Measurements from ENCODE around the gene OSBPL3. TPM values are rescaled to one million over a fixed set of nuclear protein-coding genes. Genes with fewer than 3 reads are reported as not detected.

OSBPL3 gene
- polyA plus RNA-seq, 1 of the 3 experiments (the other 2 are of a cell fraction): 23.2 TPM

DNA sequence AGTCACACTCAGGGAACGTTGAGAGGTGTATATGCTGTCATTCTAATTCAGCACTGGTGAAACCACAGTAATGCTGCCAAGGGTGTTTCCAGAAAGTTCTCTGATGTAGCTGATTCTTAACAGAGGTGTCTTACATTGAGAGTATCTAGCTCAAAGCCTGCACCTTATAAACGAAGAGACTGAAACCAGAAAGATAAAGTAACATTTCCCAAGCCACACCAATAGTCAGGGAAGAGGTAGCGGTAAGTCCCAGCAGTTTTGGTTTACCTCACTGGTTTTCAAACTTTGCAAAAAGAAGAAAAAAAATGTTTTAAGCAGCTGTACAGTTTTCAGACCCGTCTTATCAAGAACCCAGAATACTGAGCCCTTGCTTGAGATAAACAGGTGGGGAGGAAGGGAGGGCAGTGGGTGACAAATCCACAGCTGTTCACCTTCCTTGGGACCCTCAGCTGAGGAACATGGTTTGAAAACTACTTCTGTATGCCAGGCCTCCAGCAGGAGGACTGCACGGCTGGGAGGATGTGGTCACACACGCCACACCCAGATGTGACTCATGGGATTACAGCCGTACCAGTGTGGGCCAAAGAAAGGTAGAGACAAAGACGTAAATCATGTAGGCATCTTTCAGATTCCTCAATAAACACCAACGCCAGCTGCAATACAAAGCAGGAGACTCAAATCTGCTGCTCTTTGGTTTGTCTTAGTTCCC, 158.8 kb downstream of the OSBPL3 start:
- no peak for DNase-seq

More for the DNA sequence above, 158.8 kb downstream of the OSBPL3 start:
- Histone ChIP-seq H2AFZ (ENCODE audit: low read depth) (peak overlapping the region; percentile 11), H3K27me3 (ENCODE audit: insufficient read depth) (no peaks in the 10 kb centered on the region), H3K9me2 (no peaks in the 10 kb centered on the region), H3K36me3 (replicated peaks in 1 of 2; ENCODE audit: control insufficient read depth in 1 of 2, insufficient read depth in 2 of 2, low read length in 1 of 2) (peaks cover 4 to 33% of the 10 kb centered on the region in 2 experiments), H3K27ac (ENCODE audit: low read depth in 2 of 2, low read length in 1 of 2) (peak overlapping the region; percentile 70 to 93; a peak in 3 of 4 replicates), H4K20me1 (ENCODE audit: insufficient read depth) (no peaks in the 10 kb centered on the region), H3F3A (replicated peaks; ENCODE audit: insufficient read depth) (peaks cover 37% of the 10 kb centered on the region), H3K79me2 (ENCODE audit: insufficient read depth) (no peaks in the 10 kb centered on the region), H3K4me3 (ENCODE audit: low read depth in 2 of 2, low read length in 1 of 2) (no peak overlapping the region), H3K9ac (peak overlapping the region; percentile 43), H3K4me1 (ENCODE audit: control insufficient read depth in 1 of 2, insufficient read depth in 2 of 2, low read depth in 1 of 2, low read length in 1 of 2) (peaks cover 15 to 26% of the 10 kb centered on the region in 2 experiments), H3K9me3 (no peaks in the 10 kb centered on the region), H3K4me2 (peak overlapping the region; percentile 56)
- POLR2A ChIA-PET: interaction anchor here (1.1 kb wide), 1 partner anchor 160 kb away, joined by 3 read pairs; no protein-coding TSS in a partner anchor
- TF ChIP-seq, protein P1, sequence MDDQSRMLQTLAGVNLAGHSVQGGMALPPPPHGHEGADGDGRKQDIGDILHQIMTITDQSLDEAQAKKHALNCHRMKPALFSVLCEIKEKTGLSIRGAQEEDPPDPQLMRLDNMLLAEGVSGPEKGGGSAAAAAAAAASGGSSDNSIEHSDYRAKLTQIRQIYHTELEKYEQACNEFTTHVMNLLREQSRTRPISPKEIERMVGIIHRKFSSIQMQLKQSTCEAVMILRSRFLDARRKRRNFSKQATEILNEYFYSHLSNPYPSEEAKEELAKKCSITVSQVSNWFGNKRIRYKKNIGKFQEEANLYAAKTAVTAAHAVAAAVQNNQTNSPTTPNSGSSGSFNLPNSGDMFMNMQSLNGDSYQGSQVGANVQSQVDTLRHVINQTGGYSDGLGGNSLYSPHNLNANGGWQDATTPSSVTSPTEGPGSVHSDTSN (IDR thresholded peaks at IDR 0.05): peak; percentile 97
- TF ChIP-seq CHD2 (IDR thresholded peaks at IDR 0.05; ENCODE audit: low read length, partially characterized antibody): no peak
- peak; percentile 96 for TF ChIP-seq FOSL2 (IDR thresholded peaks at IDR 0.05; ENCODE audit: borderline replicate concordance, low read depth)
- TF ChIP-seq JUND (IDR thresholded peaks at IDR 0.05): peak; percentile 97
- no peak for TF ChIP-seq EZH2phosphoT487 (IDR thresholded peaks at IDR 0.05; ENCODE audit: borderline replicate concordance, low read depth)
- TF ChIP-seq FOXM1 (IDR thresholded peaks at IDR 0.05; ENCODE audit: low read depth): peak; percentile 49; the same call in 1 of the 2 replicates
- no peak for TF ChIP-seq RAD21 (IDR thresholded peaks at IDR 0.05; ENCODE audit: low read length)
- TF ChIP-seq, protein P2, sequence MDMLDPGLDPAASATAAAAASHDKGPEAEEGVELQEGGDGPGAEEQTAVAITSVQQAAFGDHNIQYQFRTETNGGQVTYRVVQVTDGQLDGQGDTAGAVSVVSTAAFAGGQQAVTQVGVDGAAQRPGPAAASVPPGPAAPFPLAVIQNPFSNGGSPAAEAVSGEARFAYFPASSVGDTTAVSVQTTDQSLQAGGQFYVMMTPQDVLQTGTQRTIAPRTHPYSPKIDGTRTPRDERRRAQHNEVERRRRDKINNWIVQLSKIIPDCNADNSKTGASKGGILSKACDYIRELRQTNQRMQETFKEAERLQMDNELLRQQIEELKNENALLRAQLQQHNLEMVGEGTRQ (IDR thresholded peaks at IDR 0.05; ENCODE audit: borderline replicate concordance, low read depth, low read length): no peak
- peak; percentile 95 for TF ChIP-seq SIN3A (IDR thresholded peaks at IDR 0.05; ENCODE audit: borderline replicate concordance, low read depth, low read length)
- no peak for TF ChIP-seq MXI1 (IDR thresholded peaks at IDR 0.05; ENCODE audit: low read depth, low read length)
- peak; percentile 98 for TF ChIP-seq TCF12 (IDR thresholded peaks at IDR 0.05)
- TF ChIP-seq GABPA (IDR thresholded peaks at IDR 0.05; ENCODE audit: low read depth): peak; percentile 47
- TF ChIP-seq RXRA (IDR thresholded peaks at IDR 0.05; ENCODE audit: borderline replicate concordance, low read depth): peak; percentile 49; the same call in 1 of the 2 replicates
- peak; percentile 88 for TF ChIP-seq POLR2AphosphoS5 (IDR thresholded peaks at IDR 0.05; ENCODE audit: low read depth, low read length)
- peak; percentile 94 for TF ChIP-seq MAX (IDR thresholded peaks at IDR 0.05; ENCODE audit: low read depth)
- 0 out of 2 replicates have a peak, but pooled peaks have one; percentile 6 for TF ChIP-seq RCOR1 (IDR thresholded peaks at IDR 0.05; ENCODE audit: low read length)
- peak; percentile 69; the same call in 1 of the 2 replicates for TF ChIP-seq TEAD4 (IDR thresholded peaks at IDR 0.05; ENCODE audit: borderline replicate concordance, insufficient read depth)
- TF ChIP-seq EP300 (IDR thresholded peaks at IDR 0.05; ENCODE audit: borderline replicate concordance in 1 of 2, low read depth in 1 of 2, low read length in 1 of 2): peak in 1 of 2 experiments; percentile 91; a peak in 2 of 4 replicates
- TF ChIP-seq, protein P3, sequence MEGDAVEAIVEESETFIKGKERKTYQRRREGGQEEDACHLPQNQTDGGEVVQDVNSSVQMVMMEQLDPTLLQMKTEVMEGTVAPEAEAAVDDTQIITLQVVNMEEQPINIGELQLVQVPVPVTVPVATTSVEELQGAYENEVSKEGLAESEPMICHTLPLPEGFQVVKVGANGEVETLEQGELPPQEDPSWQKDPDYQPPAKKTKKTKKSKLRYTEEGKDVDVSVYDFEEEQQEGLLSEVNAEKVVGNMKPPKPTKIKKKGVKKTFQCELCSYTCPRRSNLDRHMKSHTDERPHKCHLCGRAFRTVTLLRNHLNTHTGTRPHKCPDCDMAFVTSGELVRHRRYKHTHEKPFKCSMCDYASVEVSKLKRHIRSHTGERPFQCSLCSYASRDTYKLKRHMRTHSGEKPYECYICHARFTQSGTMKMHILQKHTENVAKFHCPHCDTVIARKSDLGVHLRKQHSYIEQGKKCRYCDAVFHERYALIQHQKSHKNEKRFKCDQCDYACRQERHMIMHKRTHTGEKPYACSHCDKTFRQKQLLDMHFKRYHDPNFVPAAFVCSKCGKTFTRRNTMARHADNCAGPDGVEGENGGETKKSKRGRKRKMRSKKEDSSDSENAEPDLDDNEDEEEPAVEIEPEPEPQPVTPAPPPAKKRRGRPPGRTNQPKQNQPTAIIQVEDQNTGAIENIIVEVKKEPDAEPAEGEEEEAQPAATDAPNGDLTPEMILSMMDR (IDR thresholded peaks at IDR 0.05): peak; percentile 52
- peak; percentile 56; the same call in 1 of the 2 replicates for TF ChIP-seq TAF1 (IDR thresholded peaks at IDR 0.05; ENCODE audit: borderline replicate concordance, low read depth, low read length)
- no peak for TF ChIP-seq FOXJ3 (CRISPR knock-in tag; IDR thresholded peaks at IDR 0.05)
- 0 out of 2 replicates have a peak, but pooled peaks have one; percentile 22 for TF ChIP-seq ZBTB33 (IDR thresholded peaks at IDR 0.05; ENCODE audit: borderline replicate concordance, low read depth)
- TF ChIP-seq NFIC (IDR thresholded peaks at IDR 0.05; ENCODE audit: borderline replicate concordance): peak; percentile 84
- 24% methylated on average over 9 of the region's 9 CpGs for whole genome bisulfite sequencing (ENCODE audit: low lambda C conversion rate)
- CTCF ChIA-PET: interaction anchor here (0.7 to 5.9 kb wide), 38 partner anchors 8 to 278 kb away, joined by 3 to 88 read pairs (median 4); partner anchors contain the start of gene OSBPL3

Measured in SK-N-SH (cell line).